HepG2 (cell line): ENCODE measurements around the gene COL18A1. TPM values are rescaled to one million over a fixed set of nuclear protein-coding genes. Genes with fewer than 3 reads are reported as not detected.
A peak's percentile ranks its signal among the peaks of the same experiment; 100 is the strongest.

ENCODE experiments used
- GATAD2A ChIP-seq: IDR thresholded peaks from 2 replicates; pipeline ENCODE4 v1.6.1; 2016
- LBX2 ChIP-seq: sonication (generic); formaldehyde crosslinking; IDR thresholded peaks from 2 replicates; pipeline ENCODE4 v1.5.0; 2020; ENCODE audit warnings: missing genetic modification reagents, mild to moderate bottlenecking, borderline replicate concordance
- PRDM15 ChIP-seq: sonication (generic); formaldehyde crosslinking; IDR thresholded peaks from 2 replicates; pipeline ENCODE4 v1.4.0; 2020; ENCODE audit warnings: missing genetic modification reagents
- RFX5 ChIP-seq: IDR thresholded peaks from 2 replicates; pipeline ENCODE4 v1.6.1; 2011; ENCODE audit warnings: low read depth, low read length, improper control_type of control experiment
- TIGD3 ChIP-seq: sonication (generic); formaldehyde crosslinking; IDR thresholded peaks from 2 replicates; pipeline ENCODE4 v1.5.1; 2020; ENCODE audit warnings: mild to moderate bottlenecking, missing genetic modification reagents, borderline replicate concordance
- ZBTB25 ChIP-seq: IDR thresholded peaks from 2 replicates; pipeline ENCODE4 v1.6.1; 2018; ENCODE audit warnings: missing genetic modification reagents
- ZNF281 ChIP-seq: sonication (generic); formaldehyde crosslinking; IDR thresholded peaks from 2 replicates; pipeline ENCODE4 v1.4.0; 2020; ENCODE audit warnings: missing genetic modification reagents, borderline replicate concordance
- ZNF318 ChIP-seq: sonication (generic); formaldehyde crosslinking; IDR thresholded peaks from 2 replicates; pipeline ENCODE4 v1.4.0; 2020; ENCODE audit warnings: mild to moderate bottlenecking, missing genetic modification reagents
- polyA plus RNA-seq, 8 experiments: library from polyadenylated mRNA; depleted of rRNA in 3 of 8; stranded (reverse) in 7 of 8; unstranded in 1 of 8; fragments of >200 nt; fragmentation: Illumina TruSeq in 4 of 8; extraction: Trizol in 4 of 8; gene quantifications; 2 replicates each; pipeline versions ENCODE4 v1.2.1 to v1.2.3, GENCODE V29; 2011 to 2016; ENCODE audit warnings: low read depth in 4 of 8, missing spikeins in 1 of 8, mixed read lengths in 1 of 8; ENCODE audit not compliant: insufficient read depth in 1 of 8
- total RNA-seq, 5 experiments: library from RNA; depleted of rRNA; stranded (reverse); fragments of >200 nt; fragmentation: Illumina TruSeq; extraction: Trizol; gene quantifications; 2 replicates each; pipeline ENCODE4 v1.2.3, GENCODE V29; 2016; ENCODE audit warnings: low read depth in 1 of 5

The COL18A1 gene
- total and polyA plus RNA-seq, 2 of the 13 experiments (the other 11 are each of a cell fraction or from before 2014, with no cell fraction given), result 79.0 to 102 TPM

- TF ChIP-seq PRDM15, result peak; percentile 92
- no peak for TF ChIP-seq ZNF318
- TF ChIP-seq TIGD3 (CRISPR knock-in tag), result no peak
- TF ChIP-seq ZBTB25, result no peak
- TF ChIP-seq GATAD2A (CRISPR knock-in tag), result peak; percentile 58; the same call in 1 of the 2 replicates
- no peak for TF ChIP-seq RFX5
- TF ChIP-seq LBX2 (CRISPR knock-in tag), result peak; percentile 66; the same call in 1 of the 2 replicates
- TF ChIP-seq ZNF281, result peak; percentile 25; the same call in 1 of the 2 replicates
These were observed 136.5 kb downstream of the COL18A1 start (continued) for GRCh38 chr21:45541221-45542039.
